ENCODE measurements around the gene MBP. TPM values are rescaled to one million over a fixed set of nuclear protein-coding genes. Genes with fewer than 3 reads are reported as not detected.

The MBP gene
- total and polyA plus RNA-seq, 10 of the 15 experiments (the other 5 are each of a cell fraction or from before 2014, with no cell fraction given): 12.2 to 67.8 (median 42.1) TPM

DNA sequence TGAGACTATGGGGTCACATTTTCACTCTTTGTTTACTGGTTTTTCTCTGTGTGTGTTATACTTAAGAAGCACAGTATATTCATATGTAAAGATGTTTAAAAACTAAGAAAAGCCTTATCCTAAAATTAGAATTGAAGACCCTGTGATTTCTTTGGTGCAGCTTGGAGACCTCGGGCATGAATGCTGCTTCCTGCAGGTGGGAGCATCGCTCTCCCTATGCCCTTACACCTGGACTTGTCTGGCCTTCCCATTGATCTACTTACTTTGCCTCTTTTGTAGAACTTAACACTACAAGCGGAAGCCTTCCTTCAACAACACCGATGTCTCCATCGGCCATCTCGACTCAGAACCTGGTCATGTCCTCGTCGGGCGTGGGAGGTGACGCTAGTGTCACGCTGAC is 195.7 kb downstream of the MBP start (continued):
- no peak for TF ChIP-seq EGR1 (IDR thresholded peaks at IDR 0.05; ENCODE audit: borderline replicate concordance in 1 of 2, low read depth in 2 of 2, low read length in 2 of 2)

GRCh38 chr18:76935722-76936337 is 196.8 kb downstream of the MBP start:
- intact Hi-C loops (cut with micrococcal nuclease; ENCODE audit: unreplicated experiment): no loop called here
- Histone ChIP-seq H3K9me3 (replicated peaks; ENCODE audit: control insufficient read depth, insufficient read depth, low read length) (no peaks in the 10 kb centered on the region), H3K9ac (ENCODE audit: control insufficient read depth, insufficient read depth, low read length) (no peak overlapping the region), H2AFZ (ENCODE audit: control insufficient read depth, low read depth, low read length) (no peak overlapping the region), H3K27me3 (replicated peaks in 1 of 2; ENCODE audit: control insufficient read depth in 2 of 2, insufficient read depth in 2 of 2, low read length in 1 of 2) (no peaks in the 10 kb centered on the region), H3K4me2 (ENCODE audit: control insufficient read depth, insufficient read depth) (no peak overlapping the region), H3K27ac (ENCODE audit: control insufficient read depth, insufficient read depth) (no peak overlapping the region), H4K20me1 (ENCODE audit: control insufficient read depth, insufficient read depth) (no peaks in the 10 kb centered on the region), H3K79me2 (ENCODE audit: control insufficient read depth, insufficient read depth, low read length) (no peaks in the 10 kb centered on the region), H3K4me3 (no peak overlapping the region), H3K4me1 (ENCODE audit: control insufficient read depth, insufficient read depth, low read length) (no peaks in the 10 kb centered on the region), H3K36me3 (ENCODE audit: control insufficient read depth in 2 of 2, insufficient read depth in 2 of 2, low read length in 1 of 2) (peaks cover 7 to 14% of the 10 kb centered on the region in 2 experiments)
- ATAC-seq (no peak), DNase-seq (ENCODE audit: low read depth, low spot score) (no peak), FAIRE-seq (no peak)
- no TSS peak for BruUV-seq (replicated peaks)
- in situ Hi-C loops (cut with MboI): no loop called here
- WGBS (ENCODE audit: insufficient coverage, insufficient replicate concordance, low lambda C conversion rate, missing lambda C conversion rate): 92% methylated on average over 18 of the region's 18 CpGs
- POLR2A ChIA-PET: no interaction called here
- SMC1A ChIA-PET (ENCODE audit: uncharacterized antibody, unreplicated experiment): interaction anchor here (1.7 kb wide), 1 partner anchor 12 kb away, joined by 6 read pairs; no protein-coding TSS in a partner anchor
- RAD21 ChIA-PET (ENCODE audit: unreplicated experiment): interaction anchor here (1.8 kb wide), 1 partner anchor 27 kb away, joined by 4 read pairs; no protein-coding TSS in a partner anchor
- TF ChIP-seq RAD21 (IDR thresholded peaks at IDR 0.05; ENCODE audit: insufficient read depth, low read depth, low read length) (no peak), SREBF1 (IDR thresholded peaks at IDR 0.05; ENCODE audit: low read length) (no peak), SRF (IDR thresholded peaks at IDR 0.05; ENCODE audit: low read depth in 2 of 2, low read length in 2 of 2) (no peak), MXI1 (IDR thresholded peaks at IDR 0.05; ENCODE audit: low read depth, low read length) (no peak), ZNF622 (IDR thresholded peaks at IDR 0.05) (no peak), CHD4 (IDR thresholded peaks at IDR 0.05) (no peak), POLR2A (IDR thresholded peaks at IDR 0.05; ENCODE audit: low read depth, low read length) (no peak), NR2C1 (IDR thresholded peaks at IDR 0.05) (no peak), SMAD1 (IDR thresholded peaks at IDR 0.05; ENCODE audit: low read depth, partially characterized antibody) (no peak), BRCA1 (IDR thresholded peaks at IDR 0.05; ENCODE audit: low read depth, low read length) (no peak), ETV6 (conservative IDR thresholded peaks at IDR 0.05 in 1 of 2, IDR thresholded peaks at IDR 0.05 in 1 of 2; ENCODE audit: borderline replicate concordance in 1 of 2, low read depth in 1 of 2) (no peak), STAT3 (IDR thresholded peaks at IDR 0.05; ENCODE audit: low read depth, low read length) (no peak)
- TF ChIP-seq, protein P1, sequence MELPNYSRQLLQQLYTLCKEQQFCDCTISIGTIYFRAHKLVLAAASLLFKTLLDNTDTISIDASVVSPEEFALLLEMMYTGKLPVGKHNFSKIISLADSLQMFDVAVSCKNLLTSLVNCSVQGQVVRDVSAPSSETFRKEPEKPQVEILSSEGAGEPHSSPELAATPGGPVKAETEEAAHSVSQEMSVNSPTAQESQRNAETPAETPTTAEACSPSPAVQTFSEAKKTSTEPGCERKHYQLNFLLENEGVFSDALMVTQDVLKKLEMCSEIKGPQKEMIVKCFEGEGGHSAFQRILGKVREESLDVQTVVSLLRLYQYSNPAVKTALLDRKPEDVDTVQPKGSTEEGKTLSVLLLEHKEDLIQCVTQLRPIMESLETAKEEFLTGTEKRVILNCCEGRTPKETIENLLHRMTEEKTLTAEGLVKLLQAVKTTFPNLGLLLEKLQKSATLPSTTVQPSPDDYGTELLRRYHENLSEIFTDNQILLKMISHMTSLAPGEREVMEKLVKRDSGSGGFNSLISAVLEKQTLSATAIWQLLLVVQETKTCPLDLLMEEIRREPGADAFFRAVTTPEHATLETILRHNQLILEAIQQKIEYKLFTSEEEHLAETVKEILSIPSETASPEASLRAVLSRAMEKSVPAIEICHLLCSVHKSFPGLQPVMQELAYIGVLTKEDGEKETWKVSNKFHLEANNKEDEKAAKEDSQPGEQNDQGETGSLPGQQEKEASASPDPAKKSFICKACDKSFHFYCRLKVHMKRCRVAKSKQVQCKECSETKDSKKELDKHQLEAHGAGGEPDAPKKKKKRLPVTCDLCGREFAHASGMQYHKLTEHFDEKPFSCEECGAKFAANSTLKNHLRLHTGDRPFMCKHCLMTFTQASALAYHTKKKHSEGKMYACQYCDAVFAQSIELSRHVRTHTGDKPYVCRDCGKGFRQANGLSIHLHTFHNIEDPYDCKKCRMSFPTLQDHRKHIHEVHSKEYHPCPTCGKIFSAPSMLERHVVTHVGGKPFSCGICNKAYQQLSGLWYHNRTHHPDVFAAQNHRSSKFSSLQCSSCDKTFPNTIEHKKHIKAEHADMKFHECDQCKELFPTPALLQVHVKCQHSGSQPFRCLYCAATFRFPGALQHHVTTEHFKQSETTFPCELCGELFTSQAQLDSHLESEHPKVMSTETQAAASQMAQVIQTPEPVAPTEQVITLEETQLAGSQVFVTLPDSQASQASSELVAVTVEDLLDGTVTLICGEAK (IDR thresholded peaks at IDR 0.05; ENCODE audit: borderline replicate concordance): no peak
- CTCF ChIA-PET: interaction anchor here (1.0 to 9.3 kb wide), 4 partner anchors 12 to 132 kb away, joined by 3 to 62 read pairs (median 6); no protein-coding TSS in a partner anchor

Measured in GM12878 (cell line).